HepG2 (cell line): ENCODE measurements around the gene RRP36. TPM values are rescaled to one million over a fixed set of nuclear protein-coding genes. Genes with fewer than 3 reads are reported as not detected.
A peak's percentile ranks its signal among the peaks of the same experiment; 100 is the strongest.

Experiments
- ATF2 ChIP-seq: sonication (generic); formaldehyde crosslinking; IDR thresholded peaks from 2 replicates; pipeline ENCODE4 v1.4.0; 2020; ENCODE audit warnings: missing genetic modification reagents
- CCDC6 ChIP-seq: sonication (generic); formaldehyde crosslinking; IDR thresholded peaks from 2 replicates; pipeline ENCODE4 v1.8.1; 2022; ENCODE audit warnings: mild to moderate bottlenecking, missing genetic modification reagents, moderate library complexity
- GATA4 ChIP-seq: sonication (generic); IDR thresholded peaks from 2 replicates; pipeline ENCODE4 v1.6.1; 2016; ENCODE audit warnings: antibody characterized with exemption, low read depth, borderline replicate concordance
- LCORL ChIP-seq, 2 experiments: fragments of 450-650 bp in 1 of 2; sonication (generic) in 1 of 2; formaldehyde crosslinking in 1 of 2; IDR thresholded peaks; 2 replicates each; pipeline versions ENCODE4 v1.5.0 to v1.6.1; 2017 to 2020; ENCODE audit warnings: antibody characterized with exemption in 1 of 2, missing genetic modification reagents in 1 of 2
- MBD4 ChIP-seq: IDR thresholded peaks from 2 replicates; pipeline ENCODE4 v1.6.1; 2012; ENCODE audit warnings: low read length, inconsistent platforms, borderline replicate concordance
- SP1 ChIP-seq, 2 experiments: fragments of 450-650 bp in 1 of 2; sonication (generic) in 1 of 2; formaldehyde crosslinking in 1 of 2; IDR thresholded peaks; 2 replicates each; pipeline versions ENCODE4 v1.4.0 to v1.6.1; 2016 to 2020; ENCODE audit warnings: missing genetic modification reagents in 1 of 2
- ZBTB33 ChIP-seq: sonication (generic); formaldehyde crosslinking; IDR thresholded peaks from 2 replicates; pipeline ENCODE4 v1.4.0; 2020; ENCODE audit warnings: missing genetic modification reagents
- ZBTB38 ChIP-seq: sonication (generic); formaldehyde crosslinking; IDR thresholded peaks from 2 replicates; pipeline ENCODE4 v1.5.1; 2020; ENCODE audit warnings: mild to moderate bottlenecking, missing genetic modification reagents
- ZNF205 ChIP-seq: IDR thresholded peaks from 2 replicates; pipeline ENCODE4 v1.6.1; 2018; ENCODE audit warnings: missing biosample characterization, missing genetic modification reagents
- ZNF256 ChIP-seq: sonication (generic); formaldehyde crosslinking; conservative IDR thresholded peaks from 2 replicates; pipeline ENCODE4 v1.4.0; 2020; ENCODE audit warnings: missing genetic modification reagents
- ZNF749 ChIP-seq: sonication (generic); formaldehyde crosslinking; IDR thresholded peaks from 2 replicates; pipeline ENCODE4 v1.8.0; 2022; ENCODE audit warnings: mild to moderate bottlenecking, missing genetic modification reagents, moderate library complexity, borderline replicate concordance
- ZSCAN21 ChIP-seq: sonication (generic); formaldehyde crosslinking; IDR thresholded peaks from 2 replicates; pipeline ENCODE4 v1.8.0; 2022; ENCODE audit warnings: mild to moderate bottlenecking, missing genetic modification reagents, moderate library complexity, borderline replicate concordance
- ZSCAN9 ChIP-seq: IDR thresholded peaks from 2 replicates; pipeline ENCODE4 v1.6.1; 2016; ENCODE audit warnings: borderline replicate concordance
- polyA plus RNA-seq, 8 experiments: library from polyadenylated mRNA; depleted of rRNA in 3 of 8; stranded (reverse) in 7 of 8; unstranded in 1 of 8; fragments of >200 nt; fragmentation: Illumina TruSeq in 4 of 8; extraction: Trizol in 4 of 8; gene quantifications; 2 replicates each; pipeline versions ENCODE4 v1.2.1 to v1.2.3, GENCODE V29; 2011 to 2016; ENCODE audit warnings: low read depth in 4 of 8, missing spikeins in 1 of 8, mixed read lengths in 1 of 8; ENCODE audit not compliant: insufficient read depth in 1 of 8
- total RNA-seq, 5 experiments: library from RNA; depleted of rRNA; stranded (reverse); fragments of >200 nt; fragmentation: Illumina TruSeq; extraction: Trizol; gene quantifications; 2 replicates each; pipeline ENCODE4 v1.2.3, GENCODE V29; 2016; ENCODE audit warnings: low read depth in 1 of 5
- TF ChIP-seq, protein P1 (sequence below): IDR thresholded peaks from 2 replicates; pipeline ENCODE4 v1.4.0; 2020; ENCODE audit warnings: mild to moderate bottlenecking, missing genetic modification reagents
- TF ChIP-seq, protein P2 (sequence below): sonication (generic); formaldehyde crosslinking; conservative IDR thresholded peaks from 2 replicates; pipeline ENCODE4 v1.8.0; 2022; ENCODE audit warnings: low read depth, missing genetic modification reagents

Gene RRP36
- total and polyA plus RNA-seq, 2 of the 13 experiments (the other 11 are each of a cell fraction or from before 2014, with no cell fraction given): 29.5 to 144 TPM

DNA sequence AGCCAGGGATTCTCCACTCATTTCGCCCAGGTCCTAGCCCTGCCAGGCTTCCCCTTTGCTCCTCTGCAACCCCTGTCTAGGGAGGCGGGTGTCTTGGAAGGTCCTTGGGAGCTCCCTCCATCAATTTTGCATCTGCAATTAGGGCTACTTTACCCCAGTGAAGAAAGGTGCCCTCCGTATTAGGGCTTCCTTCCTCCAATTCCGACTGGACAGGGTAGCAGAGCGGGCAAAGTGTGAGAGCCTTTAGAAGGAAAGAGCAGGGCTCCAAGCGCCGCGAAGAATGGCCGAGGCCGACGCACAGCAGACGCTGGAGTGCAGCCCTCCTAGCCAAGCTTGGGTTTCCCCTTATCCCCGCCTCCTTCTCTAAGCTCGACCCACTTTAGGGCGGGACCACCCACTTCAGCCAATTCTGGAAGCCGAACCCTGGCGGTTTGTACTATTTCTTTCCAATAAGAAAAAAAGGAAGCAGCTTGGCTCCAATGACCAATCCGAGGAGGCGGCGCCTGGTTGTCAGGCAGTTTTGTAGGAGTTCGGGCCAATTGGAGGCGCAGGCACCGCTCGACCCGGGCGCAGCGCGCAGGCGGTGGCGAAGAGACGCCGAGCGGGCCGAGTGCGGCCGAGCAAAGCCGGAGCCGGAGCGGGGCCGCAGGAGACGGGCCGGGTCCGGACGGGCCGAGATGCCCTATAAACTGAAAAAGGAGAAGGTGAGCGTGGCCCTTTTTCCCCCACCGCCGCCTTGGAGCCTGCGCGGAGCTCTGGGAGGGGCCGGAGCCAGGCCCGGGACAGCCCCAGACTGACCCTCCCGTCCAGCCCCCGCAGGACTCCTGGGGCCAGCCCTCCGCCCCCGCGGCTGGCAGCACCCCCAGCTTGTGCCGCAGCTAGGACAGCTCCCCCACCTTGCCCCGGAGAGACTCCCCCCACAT lies 37.2 kb upstream of the RRP36 start, which contains the start of gene PPP2R5D (continued):
- TF ChIP-seq, protein P1, sequence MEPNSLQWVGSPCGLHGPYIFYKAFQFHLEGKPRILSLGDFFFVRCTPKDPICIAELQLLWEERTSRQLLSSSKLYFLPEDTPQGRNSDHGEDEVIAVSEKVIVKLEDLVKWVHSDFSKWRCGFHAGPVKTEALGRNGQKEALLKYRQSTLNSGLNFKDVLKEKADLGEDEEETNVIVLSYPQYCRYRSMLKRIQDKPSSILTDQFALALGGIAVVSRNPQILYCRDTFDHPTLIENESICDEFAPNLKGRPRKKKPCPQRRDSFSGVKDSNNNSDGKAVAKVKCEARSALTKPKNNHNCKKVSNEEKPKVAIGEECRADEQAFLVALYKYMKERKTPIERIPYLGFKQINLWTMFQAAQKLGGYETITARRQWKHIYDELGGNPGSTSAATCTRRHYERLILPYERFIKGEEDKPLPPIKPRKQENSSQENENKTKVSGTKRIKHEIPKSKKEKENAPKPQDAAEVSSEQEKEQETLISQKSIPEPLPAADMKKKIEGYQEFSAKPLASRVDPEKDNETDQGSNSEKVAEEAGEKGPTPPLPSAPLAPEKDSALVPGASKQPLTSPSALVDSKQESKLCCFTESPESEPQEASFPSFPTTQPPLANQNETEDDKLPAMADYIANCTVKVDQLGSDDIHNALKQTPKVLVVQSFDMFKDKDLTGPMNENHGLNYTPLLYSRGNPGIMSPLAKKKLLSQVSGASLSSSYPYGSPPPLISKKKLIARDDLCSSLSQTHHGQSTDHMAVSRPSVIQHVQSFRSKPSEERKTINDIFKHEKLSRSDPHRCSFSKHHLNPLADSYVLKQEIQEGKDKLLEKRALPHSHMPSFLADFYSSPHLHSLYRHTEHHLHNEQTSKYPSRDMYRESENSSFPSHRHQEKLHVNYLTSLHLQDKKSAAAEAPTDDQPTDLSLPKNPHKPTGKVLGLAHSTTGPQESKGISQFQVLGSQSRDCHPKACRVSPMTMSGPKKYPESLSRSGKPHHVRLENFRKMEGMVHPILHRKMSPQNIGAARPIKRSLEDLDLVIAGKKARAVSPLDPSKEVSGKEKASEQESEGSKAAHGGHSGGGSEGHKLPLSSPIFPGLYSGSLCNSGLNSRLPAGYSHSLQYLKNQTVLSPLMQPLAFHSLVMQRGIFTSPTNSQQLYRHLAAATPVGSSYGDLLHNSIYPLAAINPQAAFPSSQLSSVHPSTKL: peak; percentile 33; the same call in 1 of the 2 replicates
- TF ChIP-seq ZSCAN9 (CRISPR knock-in tag) (no peak; the same call in 1 of the 2 replicates), ZNF205 (no peak), MBD4 (no peak), ZBTB38 (peak; percentile 11; the same call in 1 of the 2 replicates), ATF2 (peak; percentile 37; the same call in 1 of the 2 replicates), ZNF749 (CRISPR knock-in tag) (no peak; the same call in 1 of the 2 replicates), ZSCAN21 (CRISPR knock-in tag) (no peak), ZBTB33 (no peak), GATA4 (peak; percentile 80; the same call in 1 of the 2 replicates), LCORL (IDR thresholded peaks at IDR 0.05) (no peak), LCORL (CRISPR knock-in tag; IDR thresholded peaks at IDR 0.05) (peak; percentile 72; the same call in 1 of the 2 replicates), CCDC6 (CRISPR knock-in tag) (no peak), ZNF256 (CRISPR knock-in tag) (peak; percentile 67; the same call in 1 of the 2 replicates), SP1 (IDR thresholded peaks at IDR 0.05) (no peak), SP1 (CRISPR knock-in tag; IDR thresholded peaks at IDR 0.05) (no peak; the same call in 1 of the 2 replicates)
- TF ChIP-seq, protein P2, sequence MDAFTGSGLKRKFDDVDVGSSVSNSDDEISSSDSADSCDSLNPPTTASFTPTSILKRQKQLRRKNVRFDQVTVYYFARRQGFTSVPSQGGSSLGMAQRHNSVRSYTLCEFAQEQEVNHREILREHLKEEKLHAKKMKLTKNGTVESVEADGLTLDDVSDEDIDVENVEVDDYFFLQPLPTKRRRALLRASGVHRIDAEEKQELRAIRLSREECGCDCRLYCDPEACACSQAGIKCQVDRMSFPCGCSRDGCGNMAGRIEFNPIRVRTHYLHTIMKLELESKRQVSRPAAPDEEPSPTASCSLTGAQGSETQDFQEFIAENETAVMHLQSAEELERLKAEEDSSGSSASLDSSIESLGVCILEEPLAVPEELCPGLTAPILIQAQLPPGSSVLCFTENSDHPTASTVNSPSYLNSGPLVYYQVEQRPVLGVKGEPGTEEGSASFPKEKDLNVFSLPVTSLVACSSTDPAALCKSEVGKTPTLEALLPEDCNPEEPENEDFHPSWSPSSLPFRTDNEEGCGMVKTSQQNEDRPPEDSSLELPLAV: no peak
